ENCODE measurements around the gene HEPACAM2. TPM values are rescaled to one million over a fixed set of nuclear protein-coding genes. Genes with fewer than 3 reads are reported as not detected.

HEPACAM2 gene
- polyA plus RNA-seq, 6 donors from 2014 or later = 0.38 TPM; not detected in 5

Other genes starting within 250 kb of the HEPACAM2 start
- 10 to 100 TPM; 11.3 to 37.0 (median 30.9) TPM for gene SAMD9, start 108.5 kb downstream of the HEPACAM2 start, polyA plus RNA-seq (ENCODE audit: low read depth in 6 of 6)
- 10 to 100 TPM; 19.9 to 66.7 (median 53.0) TPM for gene SAMD9L, start 78.1 kb downstream of the HEPACAM2 start, polyA plus RNA-seq (ENCODE audit: low read depth in 6 of 6)
- gene VPS50, start 5.9 kb upstream of the HEPACAM2 start, polyA plus RNA-seq (ENCODE audit: low read depth in 6 of 6) = 10 to 100 TPM in 5 of 6 donors, 1 to 10 TPM in 1; 8.6 to 17.8 (median 15.5) TPM